GM18868 (cell line): ENCODE results near the gene EPHA6.

Experiments
- ATAC-seq: cut with Tn5 transposase; IDR thresholded peaks from one replicate; pipeline ENCODE4 v1.9.1; 2021; ENCODE audit warnings: mild to moderate bottlenecking, moderate library complexity; ENCODE audit not compliant: unreplicated experiment

Gene EPHA6

GRCh38 chr3:97687734-97688133, 873.3 kb downstream of the EPHA6 start:
- no peak for ATAC-seq

GRCh38 chr3:97689111-97689510, 874.7 kb downstream of the EPHA6 start:
- ATAC-seq, result no peak

- no peak for ATAC-seq
These were observed 875.6 kb downstream of the EPHA6 start for GRCh38 chr3:97689962-97690361.

GRCh38 chr3:97691354-97691753, 877.0 kb downstream of the EPHA6 start:
- ATAC-seq, result no peak

GRCh38 chr3:97692389-97692788, 878.0 kb downstream of the EPHA6 start:
- no peak for ATAC-seq

GRCh38 chr3:97692831-97693230, 878.4 kb downstream of the EPHA6 start:
- no peak for ATAC-seq

GRCh38 chr3:97694876-97695275, 880.5 kb downstream of the EPHA6 start:
- no peak for ATAC-seq

- ATAC-seq, result no peak
These were observed 884.3 kb downstream of the EPHA6 start for GRCh38 chr3:97698691-97699090.

GRCh38 chr3:97699889-97700288, 885.5 kb downstream of the EPHA6 start:
- ATAC-seq, result no peak

- no peak for ATAC-seq
These were observed 891.4 kb downstream of the EPHA6 start for GRCh38 chr3:97705764-97706163.

GRCh38 chr3:97706226-97706625, 891.8 kb downstream of the EPHA6 start:
- no peak for ATAC-seq

- ATAC-seq, result no peak
These were observed 897.3 kb downstream of the EPHA6 start for GRCh38 chr3:97711654-97712053.

GRCh38 chr3:97712919-97713318, 898.5 kb downstream of the EPHA6 start:
- no peak for ATAC-seq

- no peak for ATAC-seq
These were observed 899.2 kb downstream of the EPHA6 start for GRCh38 chr3:97713634-97714033.

- ATAC-seq, result peak; percentile 94
These were observed 904.9 kb downstream of the EPHA6 start for GRCh38 chr3:97719156-97719821.

GRCh38 chr3:97720417-97720816, 906.0 kb downstream of the EPHA6 start:
- no peak for ATAC-seq

GRCh38 chr3:97721446-97721845, 907.1 kb downstream of the EPHA6 start:
- no peak for ATAC-seq

- no peak for ATAC-seq
These were observed 922.5 kb downstream of the EPHA6 start for GRCh38 chr3:97736928-97737327.

- ATAC-seq, result no peak
These were observed 924.4 kb downstream of the EPHA6 start for GRCh38 chr3:97738761-97739160.

GRCh38 chr3:97742036-97742435, 927.6 kb downstream of the EPHA6 start:
- no peak for ATAC-seq

- no peak for ATAC-seq
These were observed 929.9 kb downstream of the EPHA6 start for GRCh38 chr3:97744289-97744688.

- ATAC-seq, result no peak
These were observed 949.4 kb downstream of the EPHA6 start for GRCh38 chr3:97763586-97764406.
